ENCODE data around the gene ARRDC1. TPM values are rescaled to one million over a fixed set of nuclear protein-coding genes. Genes with fewer than 3 reads are reported as not detected.
"Not testable (repeated sequence)": the region's sequence is repeated elsewhere in the genome, so short reads cannot be mapped to it uniquely, and the experiment has no call there.

ARRDC1 gene, protein sequence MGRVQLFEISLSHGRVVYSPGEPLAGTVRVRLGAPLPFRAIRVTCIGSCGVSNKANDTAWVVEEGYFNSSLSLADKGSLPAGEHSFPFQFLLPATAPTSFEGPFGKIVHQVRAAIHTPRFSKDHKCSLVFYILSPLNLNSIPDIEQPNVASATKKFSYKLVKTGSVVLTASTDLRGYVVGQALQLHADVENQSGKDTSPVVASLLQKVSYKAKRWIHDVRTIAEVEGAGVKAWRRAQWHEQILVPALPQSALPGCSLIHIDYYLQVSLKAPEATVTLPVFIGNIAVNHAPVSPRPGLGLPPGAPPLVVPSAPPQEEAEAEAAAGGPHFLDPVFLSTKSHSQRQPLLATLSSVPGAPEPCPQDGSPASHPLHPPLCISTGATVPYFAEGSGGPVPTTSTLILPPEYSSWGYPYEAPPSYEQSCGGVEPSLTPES
- total RNA-seq = 34.2 and 43.1 TPM in 2 replicates

DNA sequence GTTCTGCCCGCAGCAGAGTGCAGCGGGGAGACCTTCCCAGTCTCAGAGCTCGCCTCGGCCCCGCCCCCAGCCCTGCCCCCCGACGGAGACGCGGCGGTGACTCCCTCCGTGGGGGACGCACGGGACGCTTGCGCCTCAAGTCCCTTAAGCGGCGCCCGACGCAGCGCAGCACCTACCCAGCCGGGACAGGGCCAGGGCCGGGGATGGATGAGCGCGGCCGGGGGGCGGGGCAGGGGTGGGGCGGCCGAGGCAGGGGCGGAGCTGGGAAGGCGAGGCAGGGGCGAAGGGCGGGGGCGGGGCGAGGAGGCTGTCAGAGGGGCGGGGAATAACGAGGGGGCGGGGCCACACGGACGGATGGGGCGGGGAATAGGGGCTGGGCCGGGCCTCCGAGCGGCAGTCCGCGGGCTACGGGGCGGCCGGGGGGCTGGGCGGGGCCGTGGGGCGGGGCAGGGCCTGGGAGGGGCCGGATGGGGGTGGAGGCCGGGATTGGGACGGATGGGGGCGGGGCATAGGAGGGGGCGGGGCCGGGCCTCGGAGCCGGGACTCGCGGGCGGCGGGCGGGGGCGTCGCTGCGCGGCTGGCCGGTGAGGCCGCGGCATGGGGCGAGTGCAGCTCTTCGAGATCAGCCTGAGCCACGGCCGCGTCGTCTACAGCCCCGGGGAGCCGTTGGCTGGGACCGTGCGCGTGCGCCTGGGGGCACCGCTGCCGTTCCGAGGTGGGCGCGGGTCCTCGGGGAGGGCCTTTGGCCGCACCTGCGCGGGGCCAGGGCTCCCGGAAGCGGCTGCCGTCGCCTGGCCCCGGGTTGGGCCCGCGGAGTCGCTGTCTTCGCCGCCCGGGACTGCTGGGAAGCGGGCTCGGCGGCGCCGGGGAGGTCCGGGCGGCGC is at the start of gene ARRDC1:
Gene ARRDC1 (plus strand): TSS at position 566 of the 884 bp plus-strand sequence. CDS start 32 bp downstream, at position 598.
- DNase-seq = peak; percentile 92

DNA sequence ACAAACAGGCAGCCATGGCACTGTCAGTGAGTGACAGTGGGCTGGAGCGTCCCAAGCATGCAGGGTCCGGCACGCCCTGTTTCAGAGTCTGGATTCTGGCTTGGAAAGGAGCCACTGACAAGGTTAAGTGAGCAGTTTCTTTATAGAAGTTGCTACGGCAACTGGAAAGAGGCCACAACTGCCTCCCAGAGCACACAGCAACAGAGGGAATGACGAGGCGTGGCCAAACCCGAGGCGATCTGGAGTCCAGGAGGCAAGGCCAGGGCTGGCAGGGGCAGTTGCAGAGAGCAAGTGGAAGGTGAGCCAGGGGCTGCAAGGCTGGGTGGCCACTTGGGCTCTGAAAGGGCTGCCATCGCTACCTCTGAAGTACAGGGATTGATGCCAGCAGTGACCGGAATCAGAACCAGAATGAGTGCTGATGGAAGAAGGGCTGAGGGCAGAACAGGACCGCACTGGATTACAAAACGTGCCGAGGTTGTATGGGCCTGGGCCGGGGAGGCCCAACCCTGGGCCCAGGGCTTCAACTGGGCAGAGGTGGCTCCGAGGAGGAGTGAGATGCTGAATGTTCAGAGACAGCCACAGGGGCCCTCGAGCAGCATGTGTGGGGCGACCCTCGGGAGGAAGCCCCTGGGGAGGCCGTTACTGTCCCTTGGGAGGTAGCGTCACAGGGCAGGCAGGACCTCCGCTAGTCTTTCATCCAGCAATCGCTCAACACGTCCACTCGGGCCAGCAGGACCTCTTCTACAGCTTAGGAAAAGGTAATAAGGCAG is 49.2 kb upstream of the ARRDC1 start:
- no peak for DNase-seq

DNA sequence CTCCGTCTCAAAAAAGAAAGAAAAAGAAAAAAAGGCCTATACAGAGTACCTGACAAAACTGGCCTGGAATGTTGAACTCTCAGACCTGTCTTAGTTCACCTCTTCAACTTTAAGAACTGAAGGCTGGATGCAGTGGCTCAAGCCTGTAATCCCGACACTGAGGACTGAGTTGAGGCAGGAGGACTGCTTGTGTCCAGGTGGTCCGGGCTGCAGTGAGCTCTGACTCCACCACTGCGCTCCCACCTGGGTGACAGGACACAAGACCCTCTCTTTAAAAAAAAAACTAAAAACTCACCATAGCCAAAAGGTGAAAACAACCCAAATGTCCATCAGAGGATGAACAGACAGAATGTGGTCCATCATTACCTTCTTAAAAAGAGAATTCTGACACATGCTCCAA is 47.4 kb upstream of the ARRDC1 start:
- no peak for DNase-seq

DNA sequence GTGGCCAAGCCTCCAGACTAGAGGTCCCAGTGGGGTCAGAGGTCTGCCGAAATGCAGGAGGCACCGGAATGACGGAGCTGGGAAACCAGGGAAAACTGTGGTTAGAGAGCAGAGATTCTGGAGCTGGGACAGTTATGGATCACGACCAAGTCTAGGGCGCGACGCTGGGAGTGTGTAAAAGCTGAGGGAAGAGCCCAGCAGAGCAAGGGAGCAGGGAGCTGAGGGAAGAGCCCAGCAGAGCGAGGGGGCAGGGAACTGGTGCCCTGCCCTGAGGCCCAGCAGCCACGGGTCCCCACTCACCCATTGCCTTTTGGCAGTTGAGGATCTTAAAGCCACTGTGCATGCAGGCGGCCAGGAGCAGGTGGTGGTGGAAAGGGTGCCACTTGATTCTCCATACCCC is 41.4 kb upstream of the ARRDC1 start:
- no peak for DNase-seq

DNA sequence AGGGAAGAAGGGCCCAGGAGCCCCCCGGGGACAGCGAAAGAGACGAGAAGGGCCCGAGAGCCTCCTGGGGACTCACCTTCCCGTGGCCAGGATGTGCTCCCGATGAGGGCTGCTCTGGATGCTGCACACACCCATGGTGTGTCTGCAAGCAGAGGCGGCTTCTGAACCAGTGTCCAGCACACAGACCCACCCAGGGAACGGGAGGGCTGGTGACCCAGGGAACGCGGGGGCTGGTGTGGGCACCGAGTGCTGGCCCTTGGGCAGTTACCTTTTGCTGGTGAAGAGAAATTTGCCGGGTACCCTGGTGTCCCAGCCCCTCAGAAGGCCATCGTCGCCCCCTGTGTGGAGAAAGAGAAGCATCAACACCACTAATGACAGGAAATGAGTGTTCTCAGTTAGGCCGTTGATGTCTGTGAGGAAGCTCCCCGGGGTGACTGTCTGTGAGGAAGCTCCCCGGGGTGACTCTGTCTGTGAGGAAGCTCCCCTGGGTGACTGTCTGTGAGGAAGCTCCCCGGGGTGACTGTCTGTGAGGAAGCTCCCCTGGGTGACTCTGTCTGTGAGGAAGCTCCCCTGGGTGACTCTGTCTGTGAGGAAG is 40.6 kb upstream of the ARRDC1 start:
- DNase-seq = no peak

DNA sequence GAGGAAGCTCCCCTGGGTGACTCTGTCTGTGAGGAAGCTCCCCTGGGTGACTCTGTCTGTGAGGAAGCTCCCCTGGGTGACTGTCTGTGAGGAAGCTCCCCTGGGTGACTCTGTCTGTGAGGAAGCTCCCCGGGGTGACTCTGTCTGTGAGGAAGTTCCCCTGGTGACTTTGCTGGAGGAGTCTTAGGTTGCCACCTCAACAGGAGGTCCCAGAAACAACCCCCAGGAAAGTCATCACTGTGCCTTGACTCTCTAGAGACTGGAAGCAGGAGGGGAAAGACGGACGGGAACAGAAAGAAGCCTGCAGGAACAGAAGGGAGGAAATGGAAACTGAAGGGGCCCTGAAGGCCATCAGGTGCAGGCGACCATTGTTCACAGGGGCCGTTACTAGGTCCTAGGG is 37.0 kb upstream of the ARRDC1 start:
- not testable (repeated sequence) for DNase-seq

DNA sequence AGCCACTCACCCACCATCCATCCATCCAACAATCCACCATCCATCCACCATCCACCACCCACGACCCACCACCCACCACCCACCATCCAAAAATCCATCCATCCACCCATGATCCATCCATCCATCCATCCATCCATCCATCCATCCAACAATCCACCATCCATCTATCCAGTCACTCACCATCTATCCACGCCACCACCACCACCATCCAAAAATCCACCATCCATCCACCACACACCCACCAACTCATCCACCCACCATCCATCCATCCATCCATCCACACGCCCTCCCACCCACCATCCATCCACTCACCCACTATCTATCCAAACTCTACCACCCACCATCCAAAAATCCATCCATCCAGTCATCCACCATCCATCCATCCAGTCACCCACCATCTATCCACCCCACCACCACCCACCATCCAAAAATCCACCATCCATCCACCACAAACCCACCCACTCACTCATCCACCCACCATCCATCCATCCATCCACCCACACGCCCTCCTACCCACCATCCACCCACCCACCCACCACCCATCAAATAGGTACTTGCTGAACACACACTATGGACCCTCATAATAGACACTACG is 35.8 kb upstream of the ARRDC1 start:
- DNase-seq = no peak

DNA sequence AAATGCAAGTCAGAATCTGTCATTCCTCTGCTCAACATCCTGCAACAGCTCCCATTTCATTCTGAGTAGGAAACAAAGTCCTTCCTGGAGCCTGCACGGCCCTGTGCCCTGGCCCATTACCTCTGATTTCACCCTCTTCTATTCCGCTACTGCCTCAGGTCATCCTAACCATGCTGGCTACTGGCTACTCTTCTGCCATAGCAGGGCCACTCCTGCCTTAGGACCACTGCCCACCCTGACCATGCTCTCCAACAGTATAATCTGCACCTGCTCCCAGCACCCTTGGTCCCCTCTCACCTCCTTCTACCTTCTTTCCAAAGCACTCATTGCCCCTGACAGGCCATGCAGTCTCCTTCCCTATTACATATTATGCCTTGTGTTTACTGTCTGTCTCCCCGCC is 34.9 kb upstream of the ARRDC1 start:
- DNase-seq = no peak

DNA sequence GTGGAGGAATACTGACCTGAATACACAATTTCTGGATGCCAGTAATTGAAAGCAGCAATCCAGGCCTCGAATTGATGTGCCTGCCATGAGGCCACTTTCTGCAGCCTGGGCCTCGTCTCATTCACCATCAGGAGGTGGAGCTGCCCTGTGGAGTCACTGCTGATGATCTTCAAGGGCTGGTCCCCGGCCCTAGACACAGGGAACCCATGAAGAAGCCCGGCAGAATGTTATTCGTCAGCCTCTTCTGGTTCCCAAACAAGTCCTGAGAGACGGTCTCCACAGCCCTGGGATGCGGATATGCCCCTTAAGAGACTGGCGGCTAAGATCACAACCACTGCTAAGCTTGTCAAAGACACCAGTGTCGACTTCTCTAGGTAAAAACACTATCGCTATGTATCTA is 31.3 kb upstream of the ARRDC1 start:
- no peak for DNase-seq

DNA sequence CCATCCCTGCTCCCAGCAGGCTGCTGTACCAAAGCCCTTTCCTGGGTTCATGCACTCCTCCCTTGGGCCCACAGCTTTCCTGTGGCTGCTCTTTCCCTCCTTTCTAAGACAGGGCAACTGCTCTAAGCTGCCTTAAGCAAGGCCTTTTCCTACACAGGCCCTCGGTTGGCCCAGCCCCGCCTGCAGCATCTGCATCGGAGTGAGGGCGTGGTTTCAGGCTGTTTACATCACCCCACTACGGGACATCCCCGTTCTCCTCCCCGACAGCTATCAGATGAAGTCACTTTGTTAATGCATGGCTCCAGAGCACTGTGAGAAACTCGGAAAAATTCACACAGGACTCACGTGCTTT is 30.1 kb upstream of the ARRDC1 start:
- no peak for DNase-seq

DNA sequence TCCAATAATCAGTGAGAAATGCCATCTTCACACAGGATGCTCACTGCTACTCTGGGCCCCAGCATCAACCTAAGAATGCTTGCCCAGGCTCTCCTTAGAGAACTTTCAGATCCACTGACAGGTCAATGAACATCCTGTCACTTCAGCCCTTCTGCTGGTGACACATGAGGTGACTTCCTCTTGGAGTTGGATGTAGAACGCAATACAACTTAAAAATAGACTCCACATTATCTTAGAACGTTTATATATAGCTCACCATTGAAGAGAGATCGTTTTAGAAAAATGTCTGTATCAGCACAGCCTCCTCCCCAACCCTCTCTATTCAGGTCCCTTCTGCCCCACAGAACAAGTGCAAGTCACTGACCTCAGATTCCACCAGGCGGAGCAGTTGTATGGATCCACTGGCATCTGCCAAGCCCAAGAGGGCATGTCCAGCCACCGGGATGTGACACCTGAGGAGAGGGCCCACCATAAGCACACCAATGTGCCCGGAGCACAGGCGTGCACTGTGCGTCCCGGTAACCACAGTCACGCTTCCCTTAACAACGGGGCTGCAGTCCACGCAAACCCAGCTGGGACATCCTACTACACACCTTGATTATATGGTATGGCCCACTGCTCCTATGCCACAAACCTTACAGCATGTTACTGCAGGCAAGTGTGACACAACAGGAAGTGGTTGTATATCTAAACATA is 29.6 kb upstream of the ARRDC1 start:
- DNase-seq = no peak

DNA sequence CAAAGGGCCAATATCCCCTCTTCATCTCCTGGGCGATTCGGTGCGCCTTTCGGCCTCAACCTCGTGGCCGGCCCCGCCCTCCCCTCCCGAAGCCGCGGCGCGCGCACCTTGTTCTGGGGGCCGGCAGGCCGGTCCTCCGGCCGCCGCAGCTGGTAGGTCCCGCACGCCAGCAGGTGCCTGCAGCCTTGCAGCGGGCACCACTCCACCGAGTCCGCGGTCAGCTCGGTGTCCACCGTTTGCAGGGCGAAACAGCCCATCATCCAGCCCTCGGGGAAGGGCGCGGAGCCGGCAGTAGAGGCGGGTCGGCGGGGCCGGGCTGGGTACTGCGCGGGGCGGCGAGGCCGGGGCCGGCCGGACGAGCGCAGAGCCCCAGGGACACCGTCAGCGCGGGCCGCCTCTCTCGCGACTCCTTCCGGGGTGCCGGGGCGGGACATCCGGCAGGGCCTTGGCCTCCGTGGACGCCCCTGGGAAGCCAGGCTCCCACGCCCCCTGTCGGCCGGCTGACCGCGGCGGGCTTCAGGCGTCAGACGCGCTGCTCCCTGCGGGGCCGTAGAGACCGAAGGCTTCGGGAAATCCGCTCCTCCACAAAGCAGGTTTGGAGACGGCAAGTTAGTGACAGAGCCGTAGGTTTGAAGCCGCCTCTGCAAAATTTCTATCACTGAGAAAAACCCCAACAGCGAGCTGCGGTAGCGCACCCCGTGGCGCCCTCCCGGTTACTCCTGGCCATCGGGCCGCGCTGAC is 26.8 kb upstream of the ARRDC1 start, which contains the start of gene DPH7:
Gene DPH7 (minus strand): TSS at position 408 of the 741 bp plus-strand sequence. CDS start 148 bp downstream, at position 260.
- DNase-seq = peak; percentile 95

DNA sequence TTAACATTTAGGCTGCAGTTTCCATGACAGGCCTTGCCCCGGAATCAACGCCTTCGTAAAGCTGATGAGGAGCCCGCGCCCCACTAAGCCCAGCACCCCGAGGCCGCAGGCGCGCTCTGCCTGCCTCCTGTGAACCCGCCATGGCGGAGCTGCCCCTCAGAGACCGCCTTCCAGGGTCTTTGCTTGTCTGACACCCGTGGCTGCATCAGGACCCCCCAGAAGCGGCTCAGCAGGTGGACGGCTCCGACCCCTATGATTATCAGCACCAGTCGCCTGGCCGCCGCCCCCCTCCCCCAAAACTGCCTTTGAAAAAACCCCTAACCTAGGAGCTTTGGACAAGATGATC is 26.3 kb upstream of the ARRDC1 start:
- no peak for DNase-seq

DNA sequence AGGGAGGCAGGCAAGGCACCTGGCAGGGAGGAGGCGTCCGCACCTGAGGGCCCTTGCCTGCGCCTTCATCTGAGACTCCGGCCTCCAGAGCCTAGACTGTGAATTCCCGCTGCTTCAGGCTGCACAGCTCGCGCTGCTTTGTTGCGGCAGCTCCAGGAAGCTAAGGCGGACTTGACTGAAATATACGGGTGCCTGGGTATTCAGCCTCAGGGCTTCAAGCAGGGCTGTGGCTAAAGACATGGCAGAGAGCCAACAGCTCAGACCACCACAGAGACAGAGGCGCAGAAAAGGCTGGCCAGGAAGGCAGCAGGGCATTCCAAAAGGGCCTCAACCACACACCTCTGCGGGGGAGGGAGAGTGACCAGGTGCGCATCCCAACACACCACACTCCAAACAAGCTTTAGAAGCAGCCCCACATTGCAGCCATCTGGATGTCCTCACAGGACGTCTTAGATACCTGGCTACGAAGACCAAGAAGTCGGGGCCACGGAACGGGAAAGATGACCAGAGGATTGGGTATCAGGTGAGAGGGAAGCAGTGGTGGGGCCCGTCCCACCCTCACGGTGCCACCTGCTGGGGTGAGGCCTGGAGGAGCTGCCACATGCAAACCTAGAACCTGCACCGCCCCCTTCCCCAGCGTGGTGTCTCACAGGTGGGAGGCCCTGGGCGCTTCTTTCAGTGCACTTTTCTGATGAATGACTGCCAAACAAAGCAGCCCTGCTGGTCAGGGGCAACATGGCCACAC is 25.1 kb upstream of the ARRDC1 start:
- DNase-seq = no peak

DNA sequence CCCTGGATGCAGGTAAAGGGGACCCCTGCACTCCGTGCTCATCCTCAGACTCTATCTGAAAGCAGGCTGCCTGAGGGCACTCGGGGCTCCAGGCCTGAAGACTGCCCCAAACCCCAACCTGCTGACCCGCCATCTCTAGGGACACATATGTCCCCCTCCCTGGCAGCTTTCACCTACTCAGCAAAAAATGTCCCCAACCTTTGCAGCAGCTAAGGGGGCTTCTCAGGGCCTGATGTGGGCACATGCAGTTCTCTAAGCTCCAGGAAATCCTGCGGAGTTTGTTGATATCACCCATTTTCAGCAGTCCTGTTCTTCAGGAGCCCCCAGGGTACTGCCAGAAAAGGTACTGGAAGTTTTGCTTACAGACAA is 24.5 kb upstream of the ARRDC1 start:
- DNase-seq = no peak

DNA sequence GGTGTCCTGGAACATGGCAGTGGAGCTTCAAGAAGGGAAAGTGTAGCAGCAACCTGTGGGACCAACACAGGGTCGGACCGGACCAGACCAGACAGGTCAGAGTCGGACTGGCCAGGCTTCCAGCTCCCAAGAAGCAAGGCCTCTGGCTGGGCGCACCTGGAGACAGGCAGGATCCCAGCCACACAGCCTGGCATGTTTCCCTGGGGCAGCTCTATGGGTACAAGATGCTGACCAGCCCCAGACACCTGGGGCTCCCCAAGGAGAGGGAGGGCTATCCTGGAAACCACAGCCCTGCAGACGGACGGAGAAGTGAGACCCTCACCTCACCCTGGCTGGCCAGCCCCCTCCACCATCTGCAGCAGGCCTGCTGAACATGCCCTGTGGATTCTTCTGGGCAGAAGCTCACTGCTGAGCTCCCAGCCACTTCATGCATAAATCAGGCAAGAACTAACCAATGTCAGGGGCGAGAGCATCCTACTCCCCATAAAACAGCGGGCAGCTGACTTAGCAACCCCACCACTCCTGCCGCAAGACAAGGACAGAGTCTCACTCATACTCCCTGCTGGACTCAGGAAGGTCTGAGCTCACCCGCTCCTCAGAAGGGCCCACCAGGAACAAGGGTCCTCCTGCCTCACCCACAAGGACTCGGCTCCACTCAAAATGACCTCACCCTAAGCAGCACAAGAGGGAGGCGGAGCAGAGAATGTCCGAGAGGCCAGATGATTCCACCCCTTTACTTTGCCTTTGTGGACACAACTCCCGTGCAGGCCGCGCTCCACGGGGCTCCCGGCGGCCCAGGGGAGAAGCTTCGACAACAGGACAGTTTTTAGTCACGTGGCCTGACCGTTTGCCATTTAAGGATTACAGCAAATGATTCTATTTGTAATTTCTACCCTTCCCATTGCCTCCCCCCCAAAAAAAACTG is 23.9 kb upstream of the ARRDC1 start:
- no peak for DNase-seq

DNA sequence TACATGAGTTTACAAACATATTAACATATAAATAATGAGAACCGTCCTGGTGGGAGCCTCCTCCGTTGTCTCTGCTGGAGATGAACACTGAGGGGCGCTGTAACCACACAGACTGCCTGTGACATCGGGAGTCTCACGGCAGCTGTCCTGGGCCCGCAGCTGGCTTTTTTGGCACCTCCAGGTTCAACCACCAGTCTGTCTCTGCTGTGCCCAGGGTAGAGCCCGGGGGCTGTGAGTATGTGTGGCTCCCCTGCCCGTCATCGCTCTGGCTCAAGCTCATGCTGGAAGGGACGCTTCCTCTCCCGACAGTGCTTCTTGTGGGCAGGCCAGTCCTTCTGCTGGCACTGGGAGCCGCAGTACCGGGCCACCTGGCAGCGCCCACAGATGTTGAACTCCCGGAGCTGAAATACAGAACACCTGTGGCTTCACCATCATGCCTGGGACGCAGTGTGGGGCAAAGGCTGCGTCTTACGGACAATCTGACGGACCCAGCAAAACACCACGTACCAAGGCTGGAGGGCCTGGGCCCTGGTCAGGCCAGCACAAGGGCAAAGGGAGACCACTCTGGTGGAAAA is 23.1 kb upstream of the ARRDC1 start:
- peak; percentile 46 for DNase-seq

DNA sequence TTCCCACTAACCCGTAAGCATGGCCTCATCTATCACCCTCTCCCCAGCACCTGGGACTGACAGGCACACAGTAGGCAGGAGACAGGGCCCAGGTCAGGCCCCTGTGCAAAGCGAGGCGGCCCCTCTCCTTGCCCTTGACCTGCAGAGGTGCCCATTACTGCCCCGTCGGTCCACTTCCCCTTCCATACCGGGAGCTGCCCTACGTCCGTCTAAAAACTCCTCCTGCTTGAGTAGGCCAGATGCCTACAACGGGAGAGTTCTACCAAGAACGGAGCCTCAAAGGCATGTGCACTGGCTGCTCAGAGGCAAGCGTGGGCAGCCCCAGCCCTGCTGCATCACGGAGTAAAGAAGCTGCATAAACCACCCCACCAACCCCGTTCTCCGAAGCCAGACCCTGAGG is 22.1 kb upstream of the ARRDC1 start:
- DNase-seq = no peak

DNA sequence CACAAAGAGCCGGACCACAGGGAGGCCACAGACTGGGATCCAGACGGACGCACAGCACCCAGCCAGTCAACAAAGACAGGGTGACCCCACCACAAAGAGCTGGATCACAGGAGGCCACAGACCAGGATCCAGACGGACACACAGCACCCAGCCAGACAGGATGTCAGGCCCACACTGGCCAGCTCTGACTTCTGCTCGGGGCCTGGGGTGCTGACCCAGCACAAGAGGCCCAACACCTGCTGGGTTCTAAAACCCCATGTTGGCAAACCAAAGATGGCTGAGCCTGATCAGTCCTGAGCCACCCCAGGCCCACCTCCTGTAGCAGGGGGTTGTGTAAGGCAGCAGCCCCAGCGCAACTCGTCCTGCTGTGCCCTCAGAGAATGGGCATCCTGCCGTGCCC is 21.5 kb upstream of the ARRDC1 start:
- DNase-seq = no peak
